Tibial nerve (tissue), 4 donors: Measurements from ENCODE around the gene ANAPC15.

Experiments used
- CTCF ChIP-seq, 5 experiments: fragments of 200-600 bp in 3 of 5; fragments of 450-650 bp in 2 of 5; sonication (generic) in 3 of 5; IDR thresholded peaks; one replicate each; pipeline ENCODE4 v1.5.1; 2016 to 2019; ENCODE audit warnings: antibody characterized with exemption in 5 of 5, mild to moderate bottlenecking in 3 of 5, moderate library complexity in 2 of 5
- EP300 ChIP-seq, 2 donors: sonication (generic); formaldehyde crosslinking; IDR thresholded peaks; one replicate each; pipeline ENCODE4 v1.6.1; 2017; ENCODE audit warnings: antibody characterized with exemption in 2 of 2, mild to moderate bottlenecking in 1 of 2
- POLR2A ChIP-seq, 2 donors: fragments of 450-650 bp; IDR thresholded peaks; one replicate each; pipeline ENCODE4 v1.6.1; 2017; ENCODE audit warnings: antibody characterized with exemption in 2 of 2, mild to moderate bottlenecking in 2 of 2, moderate library complexity in 2 of 2

DNA sequence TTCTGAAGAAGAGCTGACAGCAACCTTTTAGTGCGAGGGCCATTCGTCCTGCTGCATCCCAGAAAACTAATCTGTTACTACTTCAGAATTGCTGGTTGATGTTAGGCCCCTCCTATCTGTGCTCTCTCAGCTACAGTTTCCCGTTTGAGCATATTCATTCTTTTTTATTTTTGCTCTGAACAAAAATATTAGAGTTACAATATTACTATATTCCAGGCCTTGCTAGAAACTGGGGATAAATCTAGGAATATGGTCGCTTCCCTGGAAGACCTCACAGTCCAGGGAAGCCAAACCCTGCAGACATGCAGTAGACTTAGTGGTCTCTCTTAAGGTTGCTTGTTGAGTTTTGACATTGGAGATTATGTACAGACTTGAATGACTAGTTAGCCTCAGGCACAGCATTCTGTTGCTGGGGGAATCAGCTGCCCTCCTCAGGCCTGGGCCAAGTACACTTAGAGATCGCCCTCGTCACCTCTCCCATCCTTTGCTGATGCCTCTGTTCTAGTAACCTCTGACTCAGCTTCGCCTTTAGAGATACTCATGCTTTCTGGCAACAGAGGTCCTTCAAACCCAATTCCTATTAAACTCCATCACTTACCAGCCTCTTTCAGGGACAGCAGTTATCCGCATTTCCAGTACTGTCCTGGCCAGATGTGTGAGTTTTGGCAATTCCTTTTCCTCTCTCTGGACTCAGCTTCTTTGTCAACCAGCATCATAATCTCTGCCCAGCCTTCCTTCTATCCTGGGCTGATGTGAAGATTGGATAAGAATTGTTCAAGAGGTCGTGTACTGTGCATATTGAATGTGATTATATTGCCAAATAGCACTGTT is 698 bp upstream of the ANAPC15 start:
- no peak for TF ChIP-seq EP300 (IDR thresholded peaks at IDR 0.05)
- TF ChIP-seq CTCF (IDR thresholded peaks at IDR 0.05), result no peak
- no peak for TF ChIP-seq POLR2A (IDR thresholded peaks at IDR 0.05)
